GM12875 (cell line): Measurements from ENCODE around the gene SECISBP2L.

Experiments
- H3K4me3 ChIP-seq: one replicate; pipeline ENCODE4 v1.5.1; 2011; ENCODE audit warnings: low read depth, low read length, control low read depth
- CTCF ChIP-seq: IDR thresholded peaks from 2 replicates; pipeline ENCODE4 v1.5.1; 2011; ENCODE audit warnings: low read depth, mild to moderate bottlenecking, control low read depth, inconsistent platforms, low read length, moderate library complexity, borderline replicate concordance; ENCODE audit not compliant: insufficient read depth

The SECISBP2L gene

DNA sequence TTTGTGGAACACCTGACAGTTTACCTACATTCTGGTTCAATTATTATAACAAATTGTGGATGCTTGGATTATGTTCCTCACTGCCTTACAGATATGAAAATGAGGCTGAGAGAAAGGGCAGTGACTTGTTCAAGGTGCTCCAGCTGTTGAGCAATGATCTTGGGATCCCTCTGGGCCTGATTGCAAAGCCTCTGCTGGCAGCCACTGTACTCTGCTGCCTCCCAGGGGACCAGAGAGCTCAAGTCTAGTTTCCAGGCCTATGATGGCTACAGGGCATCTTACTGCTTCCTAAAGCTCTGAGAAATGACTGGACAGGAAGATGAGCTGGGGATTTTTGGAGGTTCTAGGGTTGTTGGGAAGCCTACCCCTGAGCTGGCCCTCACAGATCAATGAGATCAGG lies 80.3 kb downstream of the SECISBP2L start:
- TF ChIP-seq CTCF, result no peak
- no peak overlapping the region for H3K4me3 ChIP-seq

DNA sequence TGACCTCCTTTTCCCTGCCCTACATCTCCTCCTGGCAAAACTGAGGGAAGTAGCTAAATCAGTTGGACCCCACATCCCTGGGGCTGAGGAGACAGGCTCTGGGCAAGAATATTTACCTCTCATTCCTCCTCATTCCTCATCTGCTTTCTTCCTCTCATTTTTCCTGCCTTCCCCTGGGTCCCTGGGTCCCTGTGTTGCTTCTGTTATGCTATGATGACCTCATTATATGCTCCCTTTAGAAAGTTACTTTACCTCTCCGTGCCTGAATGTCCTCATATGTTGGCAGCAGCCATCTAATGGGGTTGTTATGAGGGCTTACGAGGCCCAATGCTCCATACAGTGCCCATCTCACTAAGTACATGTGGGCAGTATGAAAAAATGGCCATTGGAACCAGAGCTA lies 81.3 kb downstream of the SECISBP2L start:
- no peak for TF ChIP-seq CTCF
- H3K4me3 ChIP-seq, result no peak overlapping the region

DNA sequence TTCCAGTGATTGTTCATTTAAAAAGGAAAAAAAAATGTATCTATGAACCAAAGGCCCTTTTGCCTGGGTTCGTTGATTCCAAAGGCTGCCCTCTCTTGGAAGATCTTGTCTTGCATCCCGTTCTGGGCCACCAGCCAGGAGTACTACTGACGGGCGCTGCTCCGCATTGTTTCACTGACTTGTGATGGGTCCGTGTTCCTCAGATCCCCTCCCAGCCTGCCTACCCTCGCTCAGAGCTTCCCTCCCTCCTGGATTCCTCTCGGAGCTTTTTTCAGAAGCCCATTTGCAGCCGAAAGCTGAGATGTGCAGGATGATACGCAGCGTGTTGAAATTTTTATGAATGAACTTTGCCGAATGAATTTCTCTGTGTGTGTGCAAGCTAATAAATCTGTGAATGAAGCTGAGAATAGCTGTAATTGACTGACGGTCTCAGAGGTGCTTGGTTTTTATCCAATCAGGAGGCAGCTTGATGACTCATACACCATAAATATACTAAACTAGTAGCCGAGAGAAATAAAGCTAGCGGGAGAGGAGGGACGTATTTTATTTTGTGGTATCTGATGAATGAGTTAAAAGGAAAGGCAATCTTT lies 82.6 kb downstream of the SECISBP2L start, which contains the start of gene SHC4:
Gene SHC4, minus strand, starts transcription at position 396 of the 590 bp plus-strand sequence. CDS start 904 bp downstream, outside the sequence.
- 0 out of 2 replicates have a peak, but pooled peaks have one; percentile 0 for TF ChIP-seq CTCF
- H3K4me3 ChIP-seq, result peak within 1 kb of the TSS; percentile 31

GRCh38 chr15:48962662-48963523 lies 83.4 kb downstream of the SECISBP2L start:
- TF ChIP-seq CTCF, result 0 out of 2 replicates have a peak, but pooled peaks have one; percentile 0

DNA sequence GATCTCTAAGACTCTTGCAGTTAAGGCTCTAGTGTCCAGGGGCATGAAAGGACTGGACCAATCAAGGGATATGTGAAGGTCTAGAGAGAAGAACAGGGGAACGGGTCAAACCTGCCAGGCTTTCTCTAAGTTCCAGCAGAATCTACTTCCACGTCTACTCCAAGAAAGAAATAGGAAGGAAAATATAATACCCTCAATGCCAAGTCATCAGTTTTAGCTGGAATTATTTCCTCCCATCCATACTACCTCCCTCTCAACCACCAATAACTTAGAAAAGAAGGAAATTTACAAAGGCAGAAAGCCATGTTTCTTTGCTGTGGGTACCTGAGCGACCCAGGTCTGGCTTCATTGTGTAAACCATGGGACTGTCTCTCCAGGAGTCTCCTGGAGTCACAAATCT lies 90.3 kb downstream of the SECISBP2L start:
- no peak overlapping the region for H3K4me3 ChIP-seq
- no peak for TF ChIP-seq CTCF

More at GRCh38 chr15:48962662-48963523, 83.4 kb downstream of the SECISBP2L start:
- H3K4me3 ChIP-seq, result peak overlapping the region; percentile 31

GRCh38 chr15:48955370-48955769 lies 90.9 kb downstream of the SECISBP2L start:
- no peak overlapping the region for H3K4me3 ChIP-seq
- no peak for TF ChIP-seq CTCF
